T-helper 1 cell treated with Interleukin-12 subunit alpha and Interleukin-12 subunit beta and Interleukin-4 antibody, amounts not matched to agents 30 μg/mL and 1 μg/mL, for 36 hours (primary cell): ENCODE results near the gene VAV1.
"Not testable (repeated sequence)": the region's sequence is repeated elsewhere in the genome, so short reads cannot be mapped to it uniquely, and the experiment has no call there.

Experiments used
- H3K27ac Mint-ChIP-seq: one replicate; pipeline ENCODE4 v1.8.0; 2021; ENCODE audit warnings: mild to moderate bottlenecking, mixed read lengths
- H3K27me3 Mint-ChIP-seq: one replicate; pipeline ENCODE4 v1.8.0; 2021; ENCODE audit warnings: low read depth, mixed read lengths
- H3K36me3 Mint-ChIP-seq: one replicate; pipeline ENCODE4 v1.8.0; 2021; ENCODE audit warnings: low read depth, mixed read lengths
- H3K4me1 Mint-ChIP-seq: one replicate; pipeline ENCODE4 v1.8.0; 2021; ENCODE audit warnings: low read depth, mixed read lengths
- H3K4me3 Mint-ChIP-seq: one replicate; pipeline ENCODE4 v1.8.0; 2021; ENCODE audit warnings: mild to moderate bottlenecking, moderate library complexity, mixed read lengths
- H3K9me3 Mint-ChIP-seq: one replicate; pipeline ENCODE4 v1.8.0; 2021; ENCODE audit warnings: mixed read lengths

Gene VAV1

DNA sequence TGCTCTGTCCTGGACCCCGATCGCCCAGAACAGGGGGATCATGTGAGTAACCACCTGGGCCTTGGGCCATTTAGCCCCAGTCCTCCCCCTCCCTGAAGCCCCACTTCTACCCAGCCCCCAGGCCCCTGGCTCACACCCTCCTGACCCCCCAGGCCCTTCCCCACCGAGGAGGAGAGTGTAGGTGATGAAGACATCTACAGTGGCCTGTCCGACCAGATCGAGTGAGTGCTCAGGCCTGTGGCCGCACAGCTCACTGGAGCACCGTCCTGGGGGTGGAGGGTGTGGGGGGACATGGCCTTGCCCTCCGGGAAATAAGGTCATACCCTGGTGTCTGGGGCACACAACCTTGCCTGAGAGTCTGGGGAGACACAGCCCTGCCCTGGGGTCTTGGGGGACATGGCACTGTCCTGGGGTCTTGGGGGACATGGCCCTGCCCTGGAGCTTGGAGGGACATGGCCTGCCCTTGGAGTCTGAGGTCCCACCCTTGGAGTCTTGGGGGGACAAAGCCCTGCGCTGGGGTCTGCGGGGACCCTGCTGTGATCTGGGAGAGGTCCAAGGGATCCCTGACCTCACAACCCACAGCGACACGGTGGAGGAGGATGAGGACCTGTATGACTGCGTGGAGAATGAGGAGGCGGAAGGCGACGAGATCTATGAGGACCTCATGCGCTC, 49.3 kb downstream of the VAV1 start:
- H3K27ac Mint-ChIP-seq: peak overlapping the region; percentile 41
- H3K4me3 Mint-ChIP-seq: no peak overlapping the region
- H3K27me3 Mint-ChIP-seq: no peaks in the 10 kb centered on the region
- peaks cover 10% of the 10 kb centered on the region for H3K4me1 Mint-ChIP-seq
- H3K36me3 Mint-ChIP-seq: peaks cover 61% of the 10 kb centered on the region
- H3K9me3 Mint-ChIP-seq: peaks cover 12% of the 10 kb centered on the region

DNA sequence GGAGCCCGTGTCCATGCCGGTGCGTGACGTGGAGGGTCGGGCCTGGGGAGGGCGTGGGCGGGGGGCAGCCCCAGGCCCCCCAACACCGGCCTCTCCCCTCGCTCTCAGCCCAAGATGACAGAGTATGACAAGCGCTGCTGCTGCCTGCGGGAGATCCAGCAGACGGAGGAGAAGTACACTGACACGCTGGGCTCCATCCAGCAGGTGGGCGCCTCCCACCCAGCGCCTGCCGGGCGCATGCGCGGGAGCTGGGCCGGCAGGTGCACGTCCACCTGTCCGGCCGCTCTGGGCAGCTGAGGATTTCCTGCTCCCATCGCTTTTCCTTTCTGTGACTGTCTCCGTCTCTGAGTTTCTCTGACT, 49.8 kb downstream of the VAV1 start:
- H3K4me3 Mint-ChIP-seq: no peak overlapping the region

DNA sequence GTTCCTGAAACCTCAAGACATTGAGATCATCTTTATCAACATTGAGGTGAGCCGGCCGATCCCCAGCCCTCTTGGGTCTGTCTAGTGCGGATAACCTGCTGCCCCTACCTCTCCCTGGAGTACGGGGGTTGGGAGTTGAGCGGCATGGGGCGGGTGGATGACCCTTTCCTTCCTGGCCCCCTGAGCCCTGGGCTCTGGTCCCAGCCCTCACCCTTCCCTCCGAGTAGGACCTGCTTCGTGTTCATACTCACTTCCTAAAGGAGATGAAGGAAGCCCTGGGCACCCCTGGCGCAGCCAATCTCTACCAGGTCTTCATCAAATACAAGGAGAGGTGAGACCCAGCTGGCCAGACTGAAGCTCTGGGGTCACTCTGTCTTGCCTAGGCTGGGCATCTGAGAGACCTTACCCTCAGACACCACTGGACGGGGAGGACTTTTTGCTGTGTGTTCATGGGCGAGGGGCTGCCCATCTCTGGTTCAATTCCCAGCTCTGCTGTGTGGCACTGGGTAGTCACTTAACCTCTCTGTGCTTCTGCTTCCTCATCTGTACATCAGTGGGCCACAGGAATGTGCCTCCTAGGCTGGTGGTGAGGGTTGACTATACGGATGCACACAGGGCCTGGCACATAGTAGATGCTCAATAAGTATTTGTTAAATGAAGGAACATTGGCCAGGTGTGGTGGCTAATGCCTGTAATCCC, 52.7 kb downstream of the VAV1 start:
- H3K27ac Mint-ChIP-seq: no peak overlapping the region
- H3K27me3 Mint-ChIP-seq: no peaks in the 10 kb centered on the region
- no peaks in the 10 kb centered on the region for H3K9me3 Mint-ChIP-seq
- no peak overlapping the region for H3K4me3 Mint-ChIP-seq
- H3K36me3 Mint-ChIP-seq: peaks cover 69% of the 10 kb centered on the region
- peaks cover 14% of the 10 kb centered on the region for H3K4me1 Mint-ChIP-seq

More for the DNA sequence above, 49.8 kb downstream of the VAV1 start:
- Mint-ChIP-seq H3K36me3 (peaks cover 63% of the 10 kb centered on the region), H3K27me3 (no peaks in the 10 kb centered on the region), H3K9me3 (peaks cover 12% of the 10 kb centered on the region), H3K27ac (no peak overlapping the region), H3K4me1 (peaks cover 9% of the 10 kb centered on the region)

DNA sequence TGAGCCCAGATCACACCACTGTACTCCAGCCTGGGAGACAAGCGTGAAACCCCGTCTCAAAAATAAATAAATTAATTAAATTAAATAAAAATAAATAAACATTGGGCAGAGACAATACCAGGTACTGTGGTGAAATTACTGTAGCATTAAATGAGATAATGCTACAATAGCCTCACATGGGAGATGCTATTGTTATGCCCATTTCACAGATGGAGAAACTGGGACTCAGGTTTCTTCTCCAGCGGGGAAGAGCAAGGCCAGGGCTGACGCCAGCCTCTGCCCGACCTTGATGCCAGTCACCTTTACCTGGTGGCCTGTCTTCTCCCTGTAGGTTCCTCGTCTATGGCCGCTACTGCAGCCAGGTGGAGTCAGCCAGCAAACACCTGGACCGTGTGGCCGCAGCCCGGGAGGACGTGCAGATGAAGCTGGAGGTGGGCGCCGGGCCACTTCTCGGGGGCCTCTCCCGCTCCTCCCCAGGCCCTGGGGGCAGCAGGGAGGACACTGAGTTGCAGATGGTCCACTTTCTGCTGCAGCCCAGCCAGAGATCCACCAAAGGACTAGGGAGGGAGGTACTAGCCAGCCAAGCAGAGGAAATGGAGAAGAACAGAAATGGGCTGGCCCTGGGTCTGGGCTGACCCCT, 53.9 kb downstream of the VAV1 start:
- Mint-ChIP-seq H3K9me3 (no peaks in the 10 kb centered on the region), H3K4me3 (no peak overlapping the region), H3K27me3 (no peaks in the 10 kb centered on the region), H3K4me1 (peaks cover 14% of the 10 kb centered on the region), H3K36me3 (peaks cover 65% of the 10 kb centered on the region), H3K27ac (no peak overlapping the region)

DNA sequence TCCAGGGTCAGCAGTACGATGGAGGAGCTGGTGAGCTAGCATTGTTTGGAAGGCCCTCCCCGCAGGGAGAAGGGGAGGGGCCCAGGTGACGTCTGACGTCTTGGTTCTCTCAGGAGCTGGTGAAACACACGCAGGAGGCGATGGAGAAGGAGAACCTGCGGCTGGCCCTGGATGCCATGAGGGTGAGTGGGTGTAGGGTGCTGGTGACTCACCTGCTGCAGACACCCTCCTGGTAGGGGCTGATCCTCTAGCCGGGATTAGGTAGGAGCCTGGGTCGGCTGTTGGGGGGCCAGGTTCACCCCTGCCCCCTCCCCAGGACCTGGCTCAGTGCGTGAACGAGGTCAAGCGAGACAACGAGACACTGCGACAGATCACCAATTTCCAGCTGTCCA, 55.8 kb downstream of the VAV1 start:
- no peaks in the 10 kb centered on the region for H3K27me3 Mint-ChIP-seq
- no peak overlapping the region for H3K4me3 Mint-ChIP-seq
- H3K4me1 Mint-ChIP-seq: peaks cover 20% of the 10 kb centered on the region
- H3K36me3 Mint-ChIP-seq: peaks cover 71% of the 10 kb centered on the region
- peak overlapping the region; percentile 49 for H3K27ac Mint-ChIP-seq
- no peaks in the 10 kb centered on the region for H3K9me3 Mint-ChIP-seq

DNA sequence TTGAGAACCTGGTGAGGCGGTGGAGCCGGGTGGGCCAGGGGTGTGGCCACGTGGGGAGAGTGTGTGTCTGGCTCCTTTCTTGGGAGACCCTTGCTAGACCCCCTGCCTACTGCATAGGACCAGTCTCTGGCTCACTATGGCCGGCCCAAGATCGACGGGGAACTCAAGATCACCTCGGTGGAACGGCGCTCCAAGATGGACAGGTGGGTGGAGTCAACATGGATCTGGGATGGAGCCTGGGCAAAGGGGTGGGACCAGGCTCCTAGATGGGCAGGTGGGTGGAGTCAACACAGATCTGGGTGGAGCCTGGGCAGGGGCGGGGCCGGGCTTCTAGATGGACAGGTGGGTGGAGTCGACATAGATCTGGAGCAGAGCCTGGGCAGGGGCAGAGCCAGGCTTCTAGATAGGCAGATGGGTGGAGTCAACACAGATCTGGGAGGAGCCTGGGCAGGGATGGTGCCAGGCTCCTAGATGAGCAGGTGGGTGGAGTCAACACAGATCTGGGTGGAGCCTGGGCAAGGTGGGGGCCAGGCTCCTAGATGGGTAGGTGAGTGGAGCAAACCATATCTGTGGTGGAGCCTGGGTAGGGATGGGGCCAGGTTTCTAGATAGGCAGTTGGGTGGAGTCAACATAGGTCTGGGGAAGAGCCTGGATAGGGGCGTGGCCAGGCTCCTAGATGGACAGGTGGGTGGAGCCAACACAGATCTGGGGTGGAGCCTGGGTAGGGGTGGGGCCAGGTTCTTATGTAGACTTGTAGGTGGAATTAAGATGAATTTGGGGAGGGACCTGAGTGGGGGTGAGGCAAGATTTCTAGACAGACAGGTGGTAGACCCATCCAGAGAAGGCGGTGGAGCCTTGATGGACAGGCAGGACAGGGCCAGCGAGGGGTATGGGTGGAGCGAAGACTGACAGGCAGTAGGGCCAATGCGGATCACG, 56.5 kb downstream of the VAV1 start:
- no peaks in the 10 kb centered on the region for H3K9me3 Mint-ChIP-seq
- H3K4me3 Mint-ChIP-seq: no peak overlapping the region
- peak overlapping the region; percentile 31 for H3K27ac Mint-ChIP-seq
- H3K4me1 Mint-ChIP-seq: peaks cover 20% of the 10 kb centered on the region
- H3K27me3 Mint-ChIP-seq: no peaks in the 10 kb centered on the region
- peaks cover 73% of the 10 kb centered on the region for H3K36me3 Mint-ChIP-seq

DNA sequence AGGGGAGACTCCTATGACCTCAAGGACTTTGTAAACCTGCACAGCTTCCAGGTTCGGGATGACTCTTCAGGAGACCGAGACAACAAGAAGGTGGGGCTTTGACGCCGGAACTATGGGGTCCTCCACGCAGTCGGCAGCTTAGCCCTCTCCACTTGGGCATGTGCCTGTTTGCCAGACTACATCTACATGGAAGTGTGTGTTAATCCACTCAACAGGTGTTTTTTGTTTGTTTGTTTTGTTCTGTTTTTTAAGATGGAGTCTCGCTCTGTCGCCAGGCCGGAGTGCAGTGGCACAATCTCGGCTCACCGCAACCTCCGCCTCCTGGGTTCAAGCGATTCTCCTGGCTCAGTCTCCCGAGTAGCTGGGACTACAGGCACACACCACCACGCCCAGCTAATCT, 57.3 kb downstream of the VAV1 start:
- Mint-ChIP-seq H3K27ac (peak overlapping the region; percentile 13), H3K4me1 (peaks cover 20% of the 10 kb centered on the region), H3K36me3 (peaks cover 65% of the 10 kb centered on the region)
- H3K4me3 Mint-ChIP-seq, H3K9me3 Mint-ChIP-seq, H3K27me3 Mint-ChIP-seq: not testable (repeated sequence)

DNA sequence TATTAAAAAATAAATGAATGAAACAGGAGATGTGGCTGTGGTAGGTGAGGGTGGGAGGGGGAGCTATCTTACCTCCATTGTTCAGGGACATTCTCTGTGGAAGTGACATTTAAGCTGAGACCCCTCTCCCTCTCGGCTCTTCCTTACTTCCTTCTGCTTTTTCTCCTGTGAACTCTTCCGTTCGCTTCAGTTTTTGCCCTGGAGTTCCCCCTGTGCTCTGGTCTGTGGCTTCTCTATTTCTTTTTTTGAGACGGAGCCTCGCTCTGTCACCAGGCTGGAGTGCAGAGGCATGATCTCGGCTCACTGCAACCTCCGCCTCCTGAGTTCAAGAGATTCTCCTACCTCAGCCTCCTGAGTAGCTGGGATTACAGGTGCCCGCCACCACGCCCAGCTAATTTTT, 58.6 kb downstream of the VAV1 start:
- peaks cover 62% of the 10 kb centered on the region for H3K36me3 Mint-ChIP-seq
- not testable (repeated sequence) for H3K27me3 Mint-ChIP-seq, H3K4me3 Mint-ChIP-seq, H3K9me3 Mint-ChIP-seq, H3K27ac Mint-ChIP-seq
- peaks cover 20% of the 10 kb centered on the region for H3K4me1 Mint-ChIP-seq

DNA sequence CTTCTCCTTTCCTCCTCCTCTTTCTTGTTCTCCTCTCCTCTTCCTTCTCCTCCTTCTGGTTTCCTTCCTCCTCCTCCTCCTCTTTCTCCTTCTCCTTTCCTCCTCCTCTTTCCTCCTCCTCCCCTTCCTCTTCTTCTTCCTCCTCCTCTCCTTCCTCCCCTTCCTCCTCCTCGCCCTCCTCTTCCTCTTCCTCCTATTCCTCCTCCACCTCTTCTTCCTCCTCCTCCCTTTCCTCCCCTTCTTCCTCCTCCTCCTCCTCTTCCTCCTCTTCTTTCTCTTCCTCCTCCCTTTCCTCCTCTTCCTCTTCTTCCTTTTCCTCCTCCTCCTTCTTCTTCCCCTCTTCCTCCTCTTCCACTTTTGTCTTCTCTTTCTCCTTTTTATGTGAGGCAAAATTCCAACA, 59.9 kb downstream of the VAV1 start:
- Mint-ChIP-seq H3K9me3 (peaks cover 4% of the 10 kb centered on the region), H3K4me3 (no peak overlapping the region), H3K4me1 (peaks cover 30% of the 10 kb centered on the region), H3K36me3 (peaks cover 64% of the 10 kb centered on the region), H3K27ac (no peak overlapping the region), H3K27me3 (no peaks in the 10 kb centered on the region)

DNA sequence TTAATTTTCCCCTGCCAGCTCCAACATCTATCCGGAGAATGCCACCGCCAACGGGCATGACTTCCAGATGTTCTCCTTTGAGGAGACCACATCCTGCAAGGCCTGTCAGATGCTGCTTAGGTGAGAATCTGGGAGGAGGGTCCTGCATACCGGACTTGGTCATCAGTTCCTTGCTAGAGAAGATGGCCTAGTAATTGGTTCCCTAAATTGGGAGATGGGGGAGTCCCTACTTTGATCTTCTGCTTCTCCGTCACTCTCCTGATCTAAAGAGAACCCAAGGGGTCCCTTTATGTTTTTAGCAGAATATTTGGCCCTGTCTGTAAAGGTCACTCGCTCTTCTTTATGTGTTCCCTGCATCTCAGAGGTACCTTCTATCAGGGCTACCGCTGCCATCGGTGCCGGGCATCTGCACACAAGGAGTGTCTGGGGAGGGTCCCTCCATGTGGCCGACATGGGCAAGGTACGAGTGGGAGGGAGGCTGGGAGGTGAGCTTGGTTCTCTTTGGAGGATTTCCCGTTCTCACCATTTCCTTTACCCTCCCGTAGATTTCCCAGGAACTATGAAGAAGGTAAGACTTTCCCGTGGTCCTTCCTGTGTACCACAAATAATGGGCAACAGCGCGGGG, 60.8 kb downstream of the VAV1 start:
- H3K9me3 Mint-ChIP-seq: peaks cover 4% of the 10 kb centered on the region
- peaks cover 65% of the 10 kb centered on the region for H3K36me3 Mint-ChIP-seq
- no peaks in the 10 kb centered on the region for H3K27me3 Mint-ChIP-seq
- no peak overlapping the region for H3K27ac Mint-ChIP-seq
- H3K4me3 Mint-ChIP-seq: no peak overlapping the region
- H3K4me1 Mint-ChIP-seq: peaks cover 33% of the 10 kb centered on the region

DNA sequence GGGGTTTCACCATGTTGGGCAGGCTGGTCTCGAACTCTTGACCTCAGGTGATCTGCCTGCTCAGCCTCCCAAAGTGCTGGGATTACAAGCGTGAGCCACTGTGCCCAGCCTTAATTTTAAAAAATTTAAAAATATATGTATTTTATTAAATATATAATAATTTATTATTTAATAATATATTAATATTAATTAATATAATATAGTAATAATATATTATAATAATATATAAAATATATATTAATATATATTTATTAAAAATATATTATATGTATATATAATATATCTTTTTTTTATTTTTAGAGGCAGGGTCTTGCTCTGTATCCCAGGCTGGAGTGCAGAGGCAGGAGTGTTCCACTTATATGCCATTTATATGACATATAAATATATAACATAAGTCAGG, 61.9 kb downstream of the VAV1 start:
- peaks cover 56% of the 10 kb centered on the region for H3K36me3 Mint-ChIP-seq
- no peak overlapping the region for H3K4me3 Mint-ChIP-seq
- no peak overlapping the region for H3K27ac Mint-ChIP-seq

DNA sequence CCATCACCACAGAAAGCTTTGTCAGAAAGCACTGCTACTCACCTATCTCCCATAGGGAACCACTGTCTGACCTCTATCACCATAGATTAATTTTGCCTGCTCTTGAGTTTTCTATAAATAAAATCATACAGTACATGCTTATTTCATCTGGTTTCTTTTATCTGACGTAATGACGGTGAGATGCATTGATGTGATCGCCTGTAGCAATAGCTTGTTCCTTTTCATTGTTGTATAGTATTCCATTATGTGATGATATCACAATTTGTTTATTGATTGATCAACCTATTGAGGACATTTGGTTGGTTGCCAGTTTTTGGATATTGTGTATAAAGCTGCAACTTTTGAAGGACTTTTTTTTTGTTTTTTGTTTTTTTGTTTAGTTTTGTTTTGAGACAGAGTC, 63.0 kb downstream of the VAV1 start:
- Mint-ChIP-seq H3K9me3 (peaks cover 4% of the 10 kb centered on the region), H3K4me3 (no peak overlapping the region), H3K4me1 (peaks cover 27% of the 10 kb centered on the region), H3K27ac (no peak overlapping the region), H3K27me3 (no peaks in the 10 kb centered on the region), H3K36me3 (peaks cover 53% of the 10 kb centered on the region)

More for the DNA sequence above, 61.9 kb downstream of the VAV1 start:
- peaks cover 4% of the 10 kb centered on the region for H3K9me3 Mint-ChIP-seq
- H3K27me3 Mint-ChIP-seq: no peaks in the 10 kb centered on the region
- H3K4me1 Mint-ChIP-seq: peaks cover 27% of the 10 kb centered on the region

DNA sequence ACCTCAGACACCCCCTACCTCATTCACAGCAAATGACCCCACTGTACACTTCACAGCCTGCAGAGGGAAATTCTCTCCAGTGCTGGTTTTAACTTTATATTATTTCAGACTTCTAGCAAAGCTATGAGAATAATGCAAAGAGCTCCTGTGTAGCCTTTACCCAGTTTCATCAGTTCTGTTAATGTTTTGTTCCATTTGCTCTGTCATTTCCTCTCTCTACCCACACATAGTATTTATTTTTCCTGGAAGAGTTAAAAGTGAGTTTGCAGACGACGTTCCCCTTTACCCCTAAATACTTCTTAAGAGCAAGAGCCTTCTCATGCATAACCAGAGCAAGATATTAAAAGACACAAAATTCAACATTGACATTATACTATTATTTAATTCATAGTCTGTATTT, 65.0 kb downstream of the VAV1 start:
- Mint-ChIP-seq H3K4me3 (peak overlapping the region; percentile 41), H3K27ac (peak overlapping the region; percentile 82), H3K36me3 (peaks cover 46% of the 10 kb centered on the region)

DNA sequence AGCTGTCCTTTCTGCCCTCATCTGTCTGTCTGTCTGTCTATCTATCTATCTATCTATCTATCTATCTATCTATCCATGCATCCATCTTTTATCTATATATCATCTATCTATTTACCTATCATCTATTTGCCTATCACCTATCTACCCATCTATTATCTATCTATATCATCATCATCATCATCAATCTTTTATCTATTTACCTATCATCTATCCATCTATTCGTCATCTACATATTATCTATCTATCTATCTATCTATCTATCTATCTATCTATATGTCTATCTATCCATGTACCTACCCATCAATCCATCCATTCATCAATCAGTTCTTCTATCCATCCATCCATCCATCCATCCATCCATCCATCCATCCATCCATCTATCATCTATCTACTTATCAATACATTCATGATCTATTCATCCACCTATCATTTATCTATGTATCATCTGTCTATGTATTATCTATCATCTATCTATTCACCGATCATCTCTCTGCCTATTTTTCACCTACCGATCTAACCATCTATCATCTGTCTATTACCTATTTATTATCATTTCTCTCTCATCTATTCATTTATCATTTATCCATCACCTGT, 65.7 kb downstream of the VAV1 start:
- H3K36me3 Mint-ChIP-seq: peaks cover 41% of the 10 kb centered on the region
- peak overlapping the region; percentile 5 for H3K27ac Mint-ChIP-seq
- H3K9me3 Mint-ChIP-seq: peaks cover 4% of the 10 kb centered on the region
- no peaks in the 10 kb centered on the region for H3K27me3 Mint-ChIP-seq
- H3K4me3 Mint-ChIP-seq: no peak overlapping the region
- peaks cover 21% of the 10 kb centered on the region for H3K4me1 Mint-ChIP-seq

More for the DNA sequence above, 65.0 kb downstream of the VAV1 start:
- Mint-ChIP-seq H3K4me1 (peaks cover 24% of the 10 kb centered on the region), H3K27me3 (no peaks in the 10 kb centered on the region), H3K9me3 (peaks cover 4% of the 10 kb centered on the region)
